Endodermal cell (in vitro differentiated cells): ENCODE data around the gene CTDP1. TPM values are rescaled to one million over a fixed set of nuclear protein-coding genes. Genes with fewer than 3 reads are reported as not detected.

Experiments used
- DNase-seq: peaks from one replicate; pipeline ENCODE4 v3.0.0-alpha.2; 2017
- H3K27ac ChIP-seq: 2 replicates; pipeline ENCODE4 v1.5.1; 2013; ENCODE audit warnings: mild to moderate bottlenecking, low read depth, low read length, moderate library complexity
- H3K27me3 ChIP-seq: 2 replicates; pipeline ENCODE4 v1.6.1; 2013; ENCODE audit warnings: mild to moderate bottlenecking, low read length, moderate library complexity; ENCODE audit not compliant: insufficient read depth, control insufficient read depth, poor library complexity, severe bottlenecking
- H3K36me3 ChIP-seq: 2 replicates; pipeline ENCODE4 v1.7.0; 2013; ENCODE audit warnings: mild to moderate bottlenecking, low read length, moderate library complexity; ENCODE audit not compliant: control insufficient read depth, insufficient read depth
- H3K4me1 ChIP-seq: one replicate; pipeline ENCODE4 v1.7.0; 2013; ENCODE audit warnings: low read length; ENCODE audit not compliant: control insufficient read depth, insufficient read depth
- H3K4me3 ChIP-seq: 2 replicates; pipeline ENCODE4 v1.5.1; 2013; ENCODE audit warnings: mild to moderate bottlenecking, low read length, moderate library complexity
- H3K9ac ChIP-seq: 2 replicates; pipeline ENCODE4 v1.6.1; 2013; ENCODE audit warnings: mild to moderate bottlenecking, low read length, moderate library complexity; ENCODE audit not compliant: poor library complexity, severe bottlenecking; ENCODE audit errors: extremely low read depth
- H3K9me3 ChIP-seq: 2 replicates; pipeline ENCODE4 v1.6.1; 2013; ENCODE audit warnings: mild to moderate bottlenecking, low read length, moderate library complexity; ENCODE audit not compliant: control insufficient read depth
- H3K27ac Mint-ChIP-seq: 2 replicates; pipeline ENCODE4 v1.8.0; 2020; ENCODE audit warnings: mixed read lengths
- H3K27me3 Mint-ChIP-seq: 2 replicates; pipeline ENCODE4 v1.8.0; 2021; ENCODE audit warnings: mild to moderate bottlenecking, mixed read lengths; ENCODE audit not compliant: insufficient read depth
- H3K36me3 Mint-ChIP-seq: 2 replicates; pipeline ENCODE4 v1.8.0; 2020; ENCODE audit warnings: low read depth, mixed read lengths
- H3K4me1 Mint-ChIP-seq: 2 replicates; pipeline ENCODE4 v1.8.0; 2020; ENCODE audit warnings: mixed read lengths
- H3K4me3 Mint-ChIP-seq: 2 replicates; pipeline ENCODE4 v1.8.0; 2020; ENCODE audit warnings: mild to moderate bottlenecking, moderate library complexity, mixed read lengths
- H3K9me3 Mint-ChIP-seq: 2 replicates; pipeline ENCODE4 v1.8.0; 2020; ENCODE audit warnings: mild to moderate bottlenecking, mixed read lengths
- CTCF ChIP-seq: fragments of 200-600 bp; sonication (generic); conservative IDR thresholded peaks from 2 replicates; pipeline ENCODE4 v1.5.0; 2021; ENCODE audit warnings: antibody characterized with exemption, mild to moderate bottlenecking
- WGBS, 2 experiments: methylation state at CpG; one replicate each; pipeline versions ENCODE4 v1.1.5 to v1.1.7; 2013; ENCODE audit warnings: missing lambda C conversion rate in 2 of 2, mixed read lengths in 1 of 2; ENCODE audit not compliant: insufficient coverage in 1 of 2, insufficient read length in 1 of 2; 5-methylcytosine and 5-hydroxymethylcytosine counted together
- total RNA-seq, 2 donors: library from RNA; stranded (reverse); fragmentation: NEBNext Ultra II Directional in 1 of 2; extraction: Animal tissue kit (Norgen Biotek cat#: 25700) in 1 of 2; gene quantifications; 2 replicates in 1 of 2; 3 replicates in 1 of 2; pipeline ENCODE4 v1.2.1, GENCODE V29; 2021

The CTDP1 gene
- total RNA-seq, 2 donors from 2014 or later, result 29.8 to 35.6 TPM

DNA sequence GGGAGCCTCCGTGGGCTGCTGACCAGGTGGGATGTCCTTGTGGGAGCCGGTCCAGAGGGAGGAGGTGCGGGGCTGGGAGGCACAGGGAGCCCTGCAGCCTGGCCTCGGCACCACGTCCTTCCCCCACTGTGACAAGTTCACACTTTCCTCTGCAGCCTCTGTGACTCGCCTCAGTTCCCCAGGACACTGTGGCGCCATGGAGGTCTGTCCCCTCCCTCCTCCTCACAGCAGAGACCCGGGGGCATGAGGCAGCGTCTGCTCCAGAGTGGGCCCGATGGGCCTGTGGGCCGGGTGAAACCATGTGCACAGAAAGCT lies 90.9 kb downstream of the CTDP1 start:
- peaks cover 14% of the 10 kb centered on the region for H3K9me3 ChIP-seq
- H3K27ac Mint-ChIP-seq, result no peak overlapping the region
- peaks cover 33% of the 10 kb centered on the region for H3K9me3 Mint-ChIP-seq
- no peaks in the 10 kb centered on the region for H3K4me1 Mint-ChIP-seq
- no peak overlapping the region for H3K4me3 Mint-ChIP-seq
- no peak overlapping the region for H3K27ac ChIP-seq
- H3K4me1 ChIP-seq, result no peaks in the 10 kb centered on the region
- DNase-seq, result peak; percentile 34
- H3K9ac ChIP-seq, result no peak overlapping the region
- H3K36me3 Mint-ChIP-seq, result no peaks in the 10 kb centered on the region
- H3K27me3 ChIP-seq, result no peaks in the 10 kb centered on the region
- TF ChIP-seq CTCF, result no peak
- no peak overlapping the region for H3K4me3 ChIP-seq
- H3K36me3 ChIP-seq, result no peaks in the 10 kb centered on the region
- WGBS, 2 experiments, result 56 to 72% methylated on average over 5 to 10 of the region's 11 CpGs
- H3K27me3 Mint-ChIP-seq, result peaks cover 20% of the 10 kb centered on the region

- Histone ChIP-seq H3K36me3 (no peaks in the 10 kb centered on the region), H3K27ac (no peak overlapping the region), H3K4me1 (no peaks in the 10 kb centered on the region), H3K9me3 (peaks cover 14% of the 10 kb centered on the region), H3K4me3 (no peak overlapping the region), H3K27me3 (no peaks in the 10 kb centered on the region), H3K9ac (no peak overlapping the region)
- H3K4me3 Mint-ChIP-seq, result no peak overlapping the region
- no peak overlapping the region for H3K27ac Mint-ChIP-seq
- peak; percentile 5 for DNase-seq
- no peaks in the 10 kb centered on the region for H3K4me1 Mint-ChIP-seq
- peaks cover 33% of the 10 kb centered on the region for H3K9me3 Mint-ChIP-seq
- no peak for TF ChIP-seq CTCF
- no peaks in the 10 kb centered on the region for H3K36me3 Mint-ChIP-seq
- WGBS, 2 experiments, result 89 to 95% methylated on average over 5 of the region's 24 CpGs
- H3K27me3 Mint-ChIP-seq, result peaks cover 21% of the 10 kb centered on the region
Observed at GRCh38 chr18:79770826-79771225, 91.2 kb downstream of the CTDP1 start.

DNA sequence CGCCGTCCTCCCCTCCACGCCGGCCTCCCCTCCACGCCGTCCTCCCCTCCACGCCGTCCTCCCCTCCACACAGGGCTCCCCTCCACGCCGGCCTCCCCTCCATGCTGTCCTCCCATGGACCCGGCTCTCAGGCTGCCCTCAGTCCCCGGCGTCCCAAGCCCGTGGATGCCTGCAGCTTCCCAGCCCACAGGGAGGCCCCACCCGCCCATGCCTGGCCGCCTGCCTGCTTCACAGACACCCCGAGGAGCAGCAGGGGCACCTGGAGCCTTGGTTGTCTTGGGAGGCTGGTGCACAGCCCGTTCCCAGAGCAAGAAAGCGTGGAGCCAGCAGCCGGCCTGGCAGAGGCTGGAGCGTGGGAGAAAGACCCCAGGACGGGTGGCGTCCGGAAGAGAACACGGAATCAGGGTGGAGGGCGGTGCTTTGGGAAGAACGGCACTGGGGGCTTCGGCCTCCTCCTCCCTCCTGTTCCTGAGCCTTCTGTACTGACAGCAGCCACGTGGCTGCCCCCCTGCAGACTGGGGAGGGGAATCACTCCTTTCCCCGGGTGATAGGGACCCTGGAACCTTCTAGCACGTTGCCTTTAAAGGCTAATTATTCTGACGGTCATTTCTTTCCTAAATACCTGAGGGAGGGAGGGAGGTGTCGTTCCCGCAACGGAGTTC lies 92.0 kb downstream of the CTDP1 start:
- Histone ChIP-seq H3K4me3 (no peak overlapping the region), H3K9me3 (peaks cover 14% of the 10 kb centered on the region), H3K27me3 (no peaks in the 10 kb centered on the region), H3K4me1 (no peaks in the 10 kb centered on the region), H3K36me3 (no peaks in the 10 kb centered on the region), H3K9ac (no peak overlapping the region), H3K27ac (no peak overlapping the region)
- 86% methylated on average over 12 to 27 of the region's 35 CpGs for WGBS, 2 experiments
- no peak overlapping the region for H3K4me3 Mint-ChIP-seq
- no peaks in the 10 kb centered on the region for H3K4me1 Mint-ChIP-seq
- TF ChIP-seq CTCF, result no peak
- peaks cover 21% of the 10 kb centered on the region for H3K27me3 Mint-ChIP-seq
- H3K9me3 Mint-ChIP-seq, result peaks cover 33% of the 10 kb centered on the region
- H3K36me3 Mint-ChIP-seq, result no peaks in the 10 kb centered on the region
- DNase-seq, result peak; percentile 32
- H3K27ac Mint-ChIP-seq, result no peak overlapping the region
